Parathyroid adenoma (tissue), 2 donors: ENCODE data around the gene REEP5.

Experiments
- H2AFZ ChIP-seq: fragments of 300-600 bp; sonication (generic); one replicate; pipeline ENCODE4 v1.7.0; 2017; ENCODE audit warnings: antibody characterized with exemption, mild to moderate bottlenecking
- H3K27ac ChIP-seq: fragments of 300-600 bp; sonication (generic); one replicate; pipeline ENCODE4 v1.7.0; 2017
- H3K27me3 ChIP-seq: fragments of 300-600 bp; sonication (generic); one replicate; pipeline ENCODE4 v1.7.0; 2017; ENCODE audit warnings: low read length; ENCODE audit not compliant: control insufficient read depth, insufficient read depth
- H3K36me3 ChIP-seq: fragments of 300-600 bp; sonication (generic); one replicate; pipeline ENCODE4 v1.7.0; 2017; ENCODE audit warnings: low read length; ENCODE audit not compliant: control insufficient read depth, insufficient read depth
- H3K4me1 ChIP-seq: fragments of 300-600 bp; sonication (generic); one replicate; pipeline ENCODE4 v1.7.0; 2017; ENCODE audit warnings: control low read depth
- H3K4me2 ChIP-seq: fragments of 300-600 bp; sonication (generic); one replicate; pipeline ENCODE4 v1.7.0; 2017; ENCODE audit warnings: low read length
- H3K4me3 ChIP-seq: fragments of 300-600 bp; sonication (generic); one replicate; pipeline ENCODE4 v1.7.0; 2017; ENCODE audit warnings: low read depth, low read length
- H3K79me2 ChIP-seq: fragments of 300-600 bp; sonication (generic); one replicate; pipeline ENCODE4 v1.7.0; 2017; ENCODE audit warnings: control low read depth
- H3K9ac ChIP-seq: fragments of 300-600 bp; sonication (generic); one replicate; pipeline ENCODE4 v1.7.0; 2017; ENCODE audit warnings: mild to moderate bottlenecking
- H3K9me3 ChIP-seq: fragments of 300-600 bp; sonication (generic); one replicate; pipeline ENCODE4 v1.7.0; 2017; ENCODE audit warnings: low read length; ENCODE audit not compliant: control insufficient read depth
- CTCF ChIP-seq: fragments of 300-600 bp; sonication (generic); IDR thresholded peaks from one replicate; pipeline ENCODE4 v1.7.0; 2017; ENCODE audit warnings: antibody characterized with exemption, mild to moderate bottlenecking
- donor health status: primary hyperparathyroidism.

The REEP5 gene

GRCh38 chr5:112866739-112867138 lies 55.3 kb downstream of the REEP5 start:
- H2AFZ ChIP-seq = no peak overlapping the region
- H3K27me3 ChIP-seq = no peaks in the 10 kb centered on the region
- H3K4me1 ChIP-seq = no peaks in the 10 kb centered on the region
- no peak for TF ChIP-seq CTCF
- H3K36me3 ChIP-seq = no peaks in the 10 kb centered on the region
- no peak overlapping the region for H3K4me3 ChIP-seq
- H3K9ac ChIP-seq = no peak overlapping the region
- no peaks in the 10 kb centered on the region for H3K9me3 ChIP-seq
- no peak overlapping the region for H3K27ac ChIP-seq
- H3K79me2 ChIP-seq = peaks cover 7% of the 10 kb centered on the region
- no peak overlapping the region for H3K4me2 ChIP-seq

GRCh38 chr5:112865128-112865527 lies 56.9 kb downstream of the REEP5 start:
- Histone ChIP-seq H3K27ac (no peak overlapping the region), H3K9ac (no peak overlapping the region), H3K36me3 (no peaks in the 10 kb centered on the region), H2AFZ (no peak overlapping the region), H3K4me1 (peaks cover 3% of the 10 kb centered on the region), H3K79me2 (peaks cover 11% of the 10 kb centered on the region), H3K4me2 (no peak overlapping the region), H3K27me3 (no peaks in the 10 kb centered on the region), H3K9me3 (no peaks in the 10 kb centered on the region), H3K4me3 (no peak overlapping the region)
- TF ChIP-seq CTCF = no peak

DNA sequence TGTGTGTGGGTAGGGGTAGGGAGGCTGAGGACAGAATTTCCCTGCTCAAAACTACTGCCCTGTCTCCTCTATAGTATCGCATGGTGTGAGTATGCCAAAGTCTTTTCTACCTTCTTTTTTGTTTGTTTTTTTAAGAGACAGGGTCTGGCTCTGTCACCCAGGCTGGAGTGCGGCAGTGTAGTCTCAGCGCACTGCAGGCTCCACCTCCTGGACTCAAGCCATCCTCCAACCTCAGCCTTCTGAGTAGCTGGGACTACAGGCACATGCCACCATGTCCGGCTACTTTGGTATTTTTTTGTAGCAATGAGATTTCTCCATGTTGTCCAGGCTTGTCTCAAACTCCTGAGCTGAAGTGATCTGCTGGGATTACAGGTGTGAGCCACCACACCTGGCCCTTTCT lies 58.5 kb downstream of the REEP5 start:
- Histone ChIP-seq H3K4me2 (no peak overlapping the region), H2AFZ (no peak overlapping the region), H3K27me3 (no peaks in the 10 kb centered on the region), H3K9me3 (no peaks in the 10 kb centered on the region), H3K4me3 (no peak overlapping the region), H3K4me1 (peaks cover 3% of the 10 kb centered on the region), H3K27ac (no peak overlapping the region), H3K79me2 (peaks cover 11% of the 10 kb centered on the region), H3K36me3 (no peaks in the 10 kb centered on the region), H3K9ac (no peak overlapping the region)
- TF ChIP-seq CTCF = no peak

DNA sequence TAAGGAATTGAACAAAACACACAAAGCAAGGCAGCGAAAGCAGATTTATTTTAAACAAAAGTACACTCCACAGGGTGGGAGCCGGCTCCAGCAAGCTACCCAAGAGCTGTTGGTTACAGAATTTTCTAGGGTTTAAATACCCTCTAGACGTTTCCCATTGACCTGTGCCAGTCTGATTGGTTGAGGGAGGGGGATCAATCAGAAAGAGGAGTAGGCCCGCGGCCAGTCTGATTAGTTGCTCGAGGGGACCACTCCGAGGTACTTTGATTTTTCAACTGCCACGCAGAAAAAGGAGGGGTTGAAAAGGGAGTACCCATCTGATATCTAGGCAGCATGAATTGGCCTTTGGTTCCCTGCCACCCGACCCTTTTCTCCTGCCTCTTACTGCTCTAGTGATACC lies 59.9 kb downstream of the REEP5 start:
- Histone ChIP-seq H3K9me3 (no peaks in the 10 kb centered on the region), H3K27ac (no peak overlapping the region), H2AFZ (no peak overlapping the region), H3K9ac (no peak overlapping the region), H3K4me1 (peaks cover 3% of the 10 kb centered on the region), H3K4me2 (peak overlapping the region; percentile 80), H3K27me3 (no peaks in the 10 kb centered on the region), H3K79me2 (peaks cover 11% of the 10 kb centered on the region), H3K4me3 (peak overlapping the region; percentile 72), H3K36me3 (no peaks in the 10 kb centered on the region)
- TF ChIP-seq CTCF = no peak

GRCh38 chr5:112861638-112861985 lies 60.4 kb downstream of the REEP5 start:
- no peak for TF ChIP-seq CTCF
- peak overlapping the region; percentile 72 for H3K4me3 ChIP-seq
- H3K79me2 ChIP-seq = peaks cover 11% of the 10 kb centered on the region

More at GRCh38 chr5:112861638-112861985, 60.4 kb downstream of the REEP5 start:
- peak overlapping the region; percentile 71 for H3K27ac ChIP-seq
- H3K27me3 ChIP-seq = no peaks in the 10 kb centered on the region
- H2AFZ ChIP-seq = peak overlapping the region; percentile 97
- peaks cover 3% of the 10 kb centered on the region for H3K4me1 ChIP-seq
- no peaks in the 10 kb centered on the region for H3K36me3 ChIP-seq
- H3K4me2 ChIP-seq = peak overlapping the region; percentile 80
- H3K9me3 ChIP-seq = no peaks in the 10 kb centered on the region
- H3K9ac ChIP-seq = peak overlapping the region; percentile 56
